Stimulated activated CD4-positive, alpha-beta T cell treated with anti-CD3 and anti-CD28 coated beads, Interleukin-4, amount 100 ng/mL, for 1 hour (primary cell): ENCODE data around the gene SIRT2.

Experiments used
- DNase-seq: peaks from one replicate; pipeline ENCODE4 v3.0.0-alpha.2; 2020

SIRT2 gene

GRCh38 chr19:38919837-38920601 lies 20.6 kb upstream of the SIRT2 start:
- no peak for DNase-seq

GRCh38 chr19:38918526-38918925 lies 19.1 kb upstream of the SIRT2 start:
- DNase-seq = no peak

GRCh38 chr19:38917921-38918491 lies 18.6 kb upstream of the SIRT2 start:
- no peak for DNase-seq

- no peak for DNase-seq
Measured at GRCh38 chr19:38917516-38917915, 18.1 kb upstream of the SIRT2 start.

DNA sequence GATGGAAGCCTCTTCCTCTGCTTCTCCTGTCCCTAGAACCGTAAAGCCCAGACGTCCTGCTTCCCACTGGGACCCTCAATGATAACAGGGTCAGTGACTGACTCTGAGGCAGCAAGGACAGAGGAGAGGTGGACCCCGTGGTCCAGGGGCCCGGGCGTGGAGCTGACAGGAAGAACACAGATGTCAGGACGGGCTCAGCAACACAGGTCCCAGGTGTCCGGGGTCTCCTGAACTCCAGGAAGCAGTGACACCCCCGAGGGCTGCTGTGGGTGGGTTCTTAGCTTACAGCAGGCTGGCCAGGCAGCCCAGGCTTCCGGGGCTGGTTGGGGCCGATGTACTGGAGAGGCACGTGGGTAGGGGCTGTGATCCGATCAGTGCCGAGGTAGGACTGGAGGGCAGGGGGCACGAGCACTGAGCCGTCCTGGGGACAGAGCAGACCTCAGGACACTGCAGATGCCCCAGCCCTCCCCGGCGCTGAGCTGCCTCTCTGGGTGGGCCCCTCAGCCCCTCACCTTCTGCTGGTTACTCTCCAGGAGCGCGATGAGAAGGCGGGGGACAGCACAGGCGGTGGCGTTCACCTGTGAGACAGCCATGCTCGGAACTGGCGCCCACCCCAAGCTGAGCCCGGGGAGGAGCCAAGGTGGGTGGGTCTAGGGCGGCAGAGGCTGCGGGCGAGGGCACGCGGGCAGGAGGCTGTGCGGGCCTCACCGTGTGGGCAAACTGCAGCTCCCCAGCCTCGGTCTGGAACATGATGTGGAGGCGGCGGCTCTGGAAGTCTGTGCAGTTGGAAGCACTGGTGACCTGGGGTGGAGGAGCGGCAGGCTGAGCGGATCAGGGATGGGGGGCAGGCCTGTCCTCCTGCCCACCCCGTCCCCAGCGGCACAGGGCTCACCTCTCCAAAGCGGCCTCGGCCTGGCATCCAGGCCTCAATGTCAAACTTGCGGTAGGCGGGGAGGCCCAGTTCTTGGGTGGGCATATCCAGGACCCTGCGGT lies 16.2 kb upstream of the SIRT2 start:
- DNase-seq = no peak

- DNase-seq = no peak
Measured at GRCh38 chr19:38913958-38914357, 14.5 kb upstream of the SIRT2 start.

- no peak for DNase-seq
Measured at GRCh38 chr19:38912600-38913514, 13.4 kb upstream of the SIRT2 start.

- DNase-seq = no peak
Measured at GRCh38 chr19:38911388-38912001, 12.1 kb upstream of the SIRT2 start.

DNA sequence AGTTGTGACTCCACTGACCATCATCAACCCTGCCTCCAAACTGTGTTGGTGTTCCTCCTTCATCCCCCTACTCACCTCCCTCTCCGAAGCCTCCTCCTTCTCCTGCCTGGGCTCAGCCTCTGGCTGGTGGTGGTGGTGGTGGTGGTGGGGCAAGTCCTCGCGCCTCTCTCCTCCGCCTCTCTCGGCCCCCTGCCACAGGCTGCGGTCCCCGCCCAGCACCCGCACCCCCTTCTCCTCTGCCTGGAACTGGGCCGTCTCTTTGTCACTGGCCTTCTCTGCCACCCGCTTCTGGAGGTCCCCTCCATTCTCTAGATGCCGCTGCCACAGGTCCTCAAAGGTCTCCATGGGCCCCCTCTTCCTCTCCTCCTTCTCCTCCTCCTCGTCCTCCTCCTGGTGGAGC lies 11.1 kb upstream of the SIRT2 start:
- no peak for DNase-seq

- no peak for DNase-seq
Measured at GRCh38 chr19:38908911-38909310, 9.5 kb upstream of the SIRT2 start.

- DNase-seq = no peak
Measured at GRCh38 chr19:38907670-38908069, 8.3 kb upstream of the SIRT2 start.

- DNase-seq = no peak
Measured at GRCh38 chr19:38907227-38907626, 7.8 kb upstream of the SIRT2 start.

- DNase-seq = no peak
Measured at GRCh38 chr19:38905620-38906019, 6.2 kb upstream of the SIRT2 start.

GRCh38 chr19:38904581-38905539 lies 5.4 kb upstream of the SIRT2 start:
- DNase-seq = no peak

GRCh38 chr19:38901683-38902082 lies 2.3 kb upstream of the SIRT2 start:
- no peak for DNase-seq

DNA sequence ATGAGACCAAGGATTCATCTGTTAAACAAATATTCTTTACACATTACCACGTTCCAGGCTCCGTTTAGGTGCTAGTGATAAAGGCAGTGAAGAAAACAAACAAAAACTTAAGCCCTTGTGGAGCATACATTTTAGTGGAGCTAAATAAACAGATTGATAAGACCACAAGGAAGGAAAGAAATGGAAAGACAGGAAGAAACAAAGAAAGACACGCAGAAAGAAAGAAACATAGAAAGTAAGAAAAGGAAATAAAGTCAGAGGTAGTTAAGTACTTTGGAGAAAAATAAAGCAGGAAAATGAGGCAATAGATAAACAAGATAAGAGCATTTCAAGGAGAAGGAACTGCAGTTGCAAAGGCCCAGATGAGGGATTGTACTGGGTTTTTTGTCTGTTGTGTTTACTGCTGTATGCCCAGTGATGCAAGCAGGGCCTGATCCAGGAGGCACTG lies 1.3 kb upstream of the SIRT2 start:
- no peak for DNase-seq

- no peak for DNase-seq
Measured at GRCh38 chr19:38900202-38900629, 798 bp upstream of the SIRT2 start.

DNA sequence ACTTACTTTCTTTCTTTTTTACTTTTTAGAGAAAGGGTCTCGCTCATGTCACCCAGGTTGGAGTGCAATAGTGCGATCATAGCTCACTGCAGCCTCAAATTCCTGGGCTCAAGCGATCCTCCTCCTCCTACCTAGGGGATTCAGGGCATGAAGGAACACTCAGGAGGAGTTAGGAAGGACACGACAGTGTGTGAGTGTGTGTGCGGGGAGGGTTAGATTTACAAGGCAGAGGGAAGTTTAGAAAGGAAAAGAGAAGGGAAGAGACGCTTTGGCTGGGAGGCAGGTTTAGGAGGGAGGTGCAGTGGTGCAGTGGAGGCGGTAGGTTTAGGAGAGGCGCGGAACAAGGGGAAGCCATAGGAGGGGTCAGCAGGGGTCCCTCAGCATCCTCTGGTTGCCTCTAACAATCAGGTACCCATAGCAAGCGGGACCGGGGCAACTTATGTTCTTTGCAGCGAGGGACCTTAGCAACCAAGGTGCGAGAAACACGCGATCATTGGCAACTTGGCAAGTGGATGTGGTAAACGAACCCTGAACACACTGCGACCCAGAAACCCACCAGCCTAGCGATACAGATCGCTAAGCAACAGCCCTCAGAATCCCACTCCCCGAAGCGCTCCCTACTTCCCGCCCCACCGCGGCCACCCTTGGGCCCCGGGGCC lies 501 bp downstream of the SIRT2 start:
- no peak for DNase-seq

- DNase-seq = no peak
Measured at GRCh38 chr19:38894968-38895367, 4.5 kb downstream of the SIRT2 start.

- DNase-seq = no peak
Measured at GRCh38 chr19:38893341-38893771, 6.1 kb downstream of the SIRT2 start.
